H9 (cell line): Measurements from ENCODE around the gene APOH. TPM values are rescaled to one million over a fixed set of nuclear protein-coding genes. Genes with fewer than 3 reads are reported as not detected.

Experiments
- DNase-seq: peaks from one replicate; pipeline ENCODE4 v3.0.0-alpha.2; 2017
- H2AFZ ChIP-seq: one replicate; pipeline ENCODE4 v1.6.1; 2013; ENCODE audit warnings: mild to moderate bottlenecking, low read length, control low read depth, moderate library complexity
- H2AK5ac ChIP-seq: 2 replicates; pipeline ENCODE4 v1.6.1; 2013; ENCODE audit warnings: low read length, control low read depth, mixed read lengths; ENCODE audit not compliant: insufficient read length
- H2BK120ac ChIP-seq: one replicate; pipeline ENCODE4 v1.6.1; 2013; ENCODE audit warnings: low read depth, mild to moderate bottlenecking, low read length, control low read depth, inconsistent platforms; ENCODE audit not compliant: poor library complexity, severe bottlenecking
- H2BK12ac ChIP-seq: 2 replicates; pipeline ENCODE4 v1.6.1; 2013; ENCODE audit warnings: low read length, control low read depth, mixed read lengths, low read depth; ENCODE audit not compliant: insufficient read length
- H2BK15ac ChIP-seq: 2 replicates; pipeline ENCODE4 v1.6.1; 2013; ENCODE audit warnings: low read depth, low read length, control low read depth
- H2BK20ac ChIP-seq: one replicate; pipeline ENCODE4 v1.6.1; 2013; ENCODE audit warnings: low read depth, mild to moderate bottlenecking, low read length, control low read depth, inconsistent platforms; ENCODE audit not compliant: poor library complexity, severe bottlenecking
- H2BK5ac ChIP-seq: 2 replicates; pipeline ENCODE4 v1.6.1; 2013; ENCODE audit warnings: low read length, control low read depth, mixed read lengths; ENCODE audit not compliant: insufficient read length
- H3K14ac ChIP-seq: 2 replicates; pipeline ENCODE4 v1.6.1; 2013; ENCODE audit warnings: low read length, control low read depth; ENCODE audit not compliant: insufficient read depth
- H3K18ac ChIP-seq: 2 replicates; pipeline ENCODE4 v1.6.1; 2013; ENCODE audit warnings: low read depth, mild to moderate bottlenecking, mixed read lengths, low read length, control low read depth; ENCODE audit not compliant: insufficient read length
- H3K23ac ChIP-seq: 2 replicates; pipeline ENCODE4 v1.6.1; 2013; ENCODE audit warnings: low read length, control low read depth, mixed read lengths, low read depth; ENCODE audit not compliant: insufficient read length
- H3K23me2 ChIP-seq: 2 replicates; pipeline ENCODE4 v1.6.1; 2013; ENCODE audit warnings: low read depth, mild to moderate bottlenecking, mixed read lengths, low read length, control low read depth; ENCODE audit not compliant: insufficient read length, poor library complexity, severe bottlenecking
- H3K27ac ChIP-seq: 2 replicates; pipeline ENCODE4 v1.5.1; 2013; ENCODE audit warnings: low read length, control low read depth, mixed read lengths, low read depth; ENCODE audit not compliant: insufficient read length
- H3K27me3 ChIP-seq: 2 replicates; pipeline ENCODE4 v1.6.1; 2013; ENCODE audit warnings: low read length, control low read depth, inconsistent platforms; ENCODE audit not compliant: insufficient read depth
- H3K4ac ChIP-seq: 2 replicates; pipeline ENCODE4 v1.6.1; 2013; ENCODE audit warnings: low read depth, mild to moderate bottlenecking, control low read depth, inconsistent platforms, low read length, moderate library complexity
- H3K4me1 ChIP-seq: 2 replicates; pipeline ENCODE4 v1.6.1; 2013; ENCODE audit warnings: low read length, control low read depth, inconsistent platforms; ENCODE audit not compliant: insufficient read depth
- H3K4me2 ChIP-seq: 2 replicates; pipeline ENCODE4 v1.6.1; 2013; ENCODE audit warnings: low read length, control low read depth, mixed read lengths; ENCODE audit not compliant: insufficient read length, insufficient read depth
- H3K56ac ChIP-seq: 2 replicates; pipeline ENCODE4 v1.6.1; 2013; ENCODE audit warnings: low read depth, mild to moderate bottlenecking, mixed read lengths, low read length, control low read depth; ENCODE audit not compliant: insufficient read length
- H3K79me1 ChIP-seq: 2 replicates; pipeline ENCODE4 v1.6.1; 2013; ENCODE audit warnings: low read depth, mild to moderate bottlenecking, moderate library complexity, low read length, control low read depth, inconsistent platforms; ENCODE audit not compliant: insufficient read depth, poor library complexity, severe bottlenecking
- H3K79me2 ChIP-seq: 2 replicates; pipeline ENCODE4 v1.6.1; 2013; ENCODE audit warnings: low read length, control low read depth, inconsistent platforms; ENCODE audit not compliant: insufficient read depth
- H3K9ac ChIP-seq: 2 replicates; pipeline ENCODE4 v1.6.1; 2013; ENCODE audit warnings: low read length, control low read depth, mixed read lengths; ENCODE audit not compliant: insufficient read length; ENCODE audit errors: extremely low read depth
- H3K9me3 ChIP-seq: one replicate; pipeline ENCODE4 v1.6.1; 2013; ENCODE audit warnings: low read depth, low read length, inconsistent platforms; ENCODE audit not compliant: control insufficient read depth
- H3T11ph ChIP-seq: one replicate; pipeline ENCODE4 v1.6.1; 2013; ENCODE audit warnings: mild to moderate bottlenecking, low read length, control low read depth, inconsistent platforms
- H4K20me1 ChIP-seq: one replicate; pipeline ENCODE4 v1.6.1; 2013; ENCODE audit not compliant: control insufficient read depth, insufficient read length, insufficient read depth
- H4K5ac ChIP-seq: 2 replicates; pipeline ENCODE4 v1.6.1; 2013; ENCODE audit warnings: low read depth, mild to moderate bottlenecking, mixed read lengths, low read length, control low read depth; ENCODE audit not compliant: insufficient read length
- H4K8ac ChIP-seq: replicated peaks from 2 replicates; pipeline ENCODE4 v1.6.1; 2013; ENCODE audit warnings: low read length, control low read depth, mixed read lengths, low read depth; ENCODE audit not compliant: insufficient read length
- H4K91ac ChIP-seq: 2 replicates; pipeline ENCODE4 v1.6.1; 2013; ENCODE audit warnings: low read depth, mild to moderate bottlenecking, moderate library complexity, mixed read lengths, low read length, control low read depth; ENCODE audit not compliant: insufficient read length
- H3K27ac Mint-ChIP-seq, 3 experiments: 2 replicates in 2 of 3; 3 replicates in 1 of 3; pipeline ENCODE4 v1.8.0; 2020 to 2021; ENCODE audit warnings: mixed read lengths in 3 of 3, mild to moderate bottlenecking in 1 of 3, moderate library complexity in 1 of 3
- H3K27me3 Mint-ChIP-seq: 2 replicates; pipeline ENCODE4 v1.8.0; 2021; ENCODE audit warnings: low read depth, mild to moderate bottlenecking, moderate library complexity, mixed read lengths
- H3K36me3 Mint-ChIP-seq, 3 experiments: 2 replicates in 2 of 3; 3 replicates in 1 of 3; pipeline ENCODE4 v1.8.0; 2020 to 2021; ENCODE audit warnings: low read depth in 3 of 3, mixed read lengths in 3 of 3; ENCODE audit not compliant: insufficient read depth in 1 of 3
- H3K4me1 Mint-ChIP-seq, 2 experiments: 2 replicates each; pipeline ENCODE4 v1.8.0; 2020; ENCODE audit warnings: mixed read lengths in 2 of 2
- H3K4me3 Mint-ChIP-seq, 2 experiments: 2 replicates in 1 of 2; 3 replicates in 1 of 2; pipeline ENCODE4 v1.8.0; 2020 to 2021; ENCODE audit warnings: mild to moderate bottlenecking in 2 of 2, mixed read lengths in 2 of 2, moderate library complexity in 1 of 2
- H3K9me3 Mint-ChIP-seq, 2 experiments: 2 replicates in 1 of 2; 3 replicates in 1 of 2; pipeline ENCODE4 v1.8.0; 2020; ENCODE audit warnings: mild to moderate bottlenecking in 2 of 2, mixed read lengths in 2 of 2, moderate library complexity in 1 of 2
- WGBS: extraction: QIAGEN DNeasy Blood & Tissue Kit; methylation state at CpG from one replicate; pipeline ENCODE4 v1.1.7; 2013; ENCODE audit warnings: missing lambda C conversion rate, low lambda C conversion rate, mixed read lengths; ENCODE audit not compliant: insufficient read length; ENCODE audit errors: extremely low coverage; 5-methylcytosine and 5-hydroxymethylcytosine counted together
- total RNA-seq: library from RNA; stranded (reverse); gene quantifications from 2 replicates; pipeline ENCODE4 v1.2.1, GENCODE V29; 2021
- TF ChIP-seq, protein P1 (sequence below): fragments of 200-600 bp; sonication (generic); conservative IDR thresholded peaks from 3 replicates; pipeline ENCODE4 v1.8.0; 2021; ENCODE audit warnings: antibody characterized with exemption, mild to moderate bottlenecking

The APOH gene
- total RNA-seq, 1 experiment from 2014 or later = not detected

DNA sequence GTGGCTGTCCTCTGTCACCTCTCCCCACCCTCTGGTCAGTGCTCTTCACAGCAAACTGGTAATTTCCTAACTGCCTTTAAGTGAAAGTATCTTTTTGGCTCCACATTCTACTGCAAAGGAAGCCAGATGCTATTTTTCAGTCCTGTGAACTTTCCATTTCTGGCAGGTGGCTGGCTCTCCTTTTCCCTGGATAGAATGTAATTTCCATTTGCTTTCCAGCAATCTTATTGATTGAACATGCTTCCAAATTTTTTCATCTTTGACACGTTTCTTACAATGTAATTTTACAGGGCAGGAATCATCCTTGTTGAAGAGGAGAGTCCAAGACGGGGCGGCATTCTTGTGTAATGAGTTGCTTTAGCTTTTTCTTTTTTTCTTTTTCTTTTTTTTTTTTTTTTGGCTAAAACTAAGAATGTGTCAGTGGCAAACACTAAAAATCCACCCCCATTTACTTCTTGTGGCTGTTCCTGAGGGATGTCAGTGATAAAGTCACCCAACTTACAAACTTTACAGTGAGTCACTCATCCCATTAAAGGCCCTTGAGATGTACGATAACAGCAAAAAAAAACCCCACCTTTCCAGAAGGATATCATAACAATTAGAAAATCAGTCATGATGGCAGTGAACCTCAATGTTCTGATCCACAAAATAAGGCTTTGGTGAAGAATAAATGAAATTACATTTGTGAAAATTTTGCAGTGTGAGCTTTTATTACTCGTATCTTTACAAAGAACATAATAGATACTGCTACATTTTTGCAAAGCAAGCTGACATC is 43.8 kb upstream of the APOH start:
- H3K4ac ChIP-seq = no peak overlapping the region
- H2BK20ac ChIP-seq = no peak overlapping the region
- no peaks in the 10 kb centered on the region for H4K20me1 ChIP-seq
- H3K4me2 ChIP-seq = no peak overlapping the region
- H3K27ac ChIP-seq = no peak overlapping the region
- no peaks in the 10 kb centered on the region for H3K23me2 ChIP-seq
- no peak overlapping the region for H3T11ph ChIP-seq
- H3K9ac ChIP-seq = no peak overlapping the region
- H2BK15ac ChIP-seq = no peak overlapping the region
- no peak overlapping the region for H3K23ac ChIP-seq
- no peak overlapping the region for H3K18ac ChIP-seq
- WGBS = no CpG with 5 or more reads among the region's 5 CpGs
- H3K9me3 ChIP-seq = no peaks in the 10 kb centered on the region
- no peak overlapping the region for H2BK5ac ChIP-seq
- Mint-ChIP-seq H3K27me3 (no peaks in the 10 kb centered on the region), H3K4me1 (no peaks in the 10 kb centered on the region), H3K27ac (no peak overlapping the region), H3K36me3 (peaks cover 2 to 24% (median 4%) of the 10 kb centered on the region in 3 experiments; a peak in 6 of 7 replicates), H3K4me3 (no peak overlapping the region), H3K9me3 (peaks cover 21 to 24% of the 10 kb centered on the region in 2 experiments)
- no peak overlapping the region for H2BK120ac ChIP-seq
- H3K56ac ChIP-seq = no peak overlapping the region
- H3K79me2 ChIP-seq = no peaks in the 10 kb centered on the region
- H4K5ac ChIP-seq = no peak overlapping the region
- TF ChIP-seq, protein P1, sequence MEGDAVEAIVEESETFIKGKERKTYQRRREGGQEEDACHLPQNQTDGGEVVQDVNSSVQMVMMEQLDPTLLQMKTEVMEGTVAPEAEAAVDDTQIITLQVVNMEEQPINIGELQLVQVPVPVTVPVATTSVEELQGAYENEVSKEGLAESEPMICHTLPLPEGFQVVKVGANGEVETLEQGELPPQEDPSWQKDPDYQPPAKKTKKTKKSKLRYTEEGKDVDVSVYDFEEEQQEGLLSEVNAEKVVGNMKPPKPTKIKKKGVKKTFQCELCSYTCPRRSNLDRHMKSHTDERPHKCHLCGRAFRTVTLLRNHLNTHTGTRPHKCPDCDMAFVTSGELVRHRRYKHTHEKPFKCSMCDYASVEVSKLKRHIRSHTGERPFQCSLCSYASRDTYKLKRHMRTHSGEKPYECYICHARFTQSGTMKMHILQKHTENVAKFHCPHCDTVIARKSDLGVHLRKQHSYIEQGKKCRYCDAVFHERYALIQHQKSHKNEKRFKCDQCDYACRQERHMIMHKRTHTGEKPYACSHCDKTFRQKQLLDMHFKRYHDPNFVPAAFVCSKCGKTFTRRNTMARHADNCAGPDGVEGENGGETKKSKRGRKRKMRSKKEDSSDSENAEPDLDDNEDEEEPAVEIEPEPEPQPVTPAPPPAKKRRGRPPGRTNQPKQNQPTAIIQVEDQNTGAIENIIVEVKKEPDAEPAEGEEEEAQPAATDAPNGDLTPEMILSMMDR = no peak
- no peak overlapping the region for H2AK5ac ChIP-seq
- H2AFZ ChIP-seq = no peak overlapping the region
- no peaks in the 10 kb centered on the region for H3K79me1 ChIP-seq
- H3K4me1 ChIP-seq = no peaks in the 10 kb centered on the region
- H2BK12ac ChIP-seq = no peak overlapping the region
- no peaks in the 10 kb centered on the region for H3K27me3 ChIP-seq
- H3K14ac ChIP-seq = no peak overlapping the region
- no peak for DNase-seq
- H4K8ac ChIP-seq = no peak overlapping the region
- H4K91ac ChIP-seq = no peak overlapping the region
